ENCODE data around the gene LARGE1.

Gene LARGE1

GRCh38 chr22:33909911-33910310 is 10.4 kb downstream of the LARGE1 start:
- no peak for DNase-seq

GRCh38 chr22:33909075-33909458 is 11.2 kb downstream of the LARGE1 start:
- no peak for DNase-seq

- DNase-seq: no peak
These were observed 11.9 kb downstream of the LARGE1 start for GRCh38 chr22:33908171-33909074.

- no peak for DNase-seq
These were observed 13.3 kb downstream of the LARGE1 start for GRCh38 chr22:33906954-33907353.

- DNase-seq: no peak
These were observed 13.8 kb downstream of the LARGE1 start for GRCh38 chr22:33906475-33906874.

DNA sequence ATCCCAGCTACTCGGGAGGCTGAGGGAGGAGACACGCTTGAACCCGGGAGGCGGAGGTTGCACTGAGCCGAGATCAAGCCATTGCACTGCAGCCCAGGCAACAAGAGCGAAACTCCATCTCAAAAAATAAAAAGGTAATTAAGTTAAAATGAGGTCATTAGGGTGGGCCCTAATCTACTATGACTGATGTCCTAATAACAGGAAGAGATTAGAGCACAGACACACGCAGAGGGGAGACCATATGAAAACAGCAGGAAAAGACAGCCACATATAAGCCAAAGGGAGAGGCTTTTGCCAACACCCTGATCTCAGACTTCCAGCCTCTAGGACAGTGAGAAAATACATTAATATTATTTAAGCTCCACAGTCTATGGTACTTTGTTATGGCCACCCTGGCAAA is 17.3 kb downstream of the LARGE1 start:
- DNase-seq: no peak

GRCh38 chr22:33902073-33902472 is 18.2 kb downstream of the LARGE1 start:
- no peak for DNase-seq

- DNase-seq: no peak
These were observed 22.2 kb downstream of the LARGE1 start for GRCh38 chr22:33898121-33898520.

DNA sequence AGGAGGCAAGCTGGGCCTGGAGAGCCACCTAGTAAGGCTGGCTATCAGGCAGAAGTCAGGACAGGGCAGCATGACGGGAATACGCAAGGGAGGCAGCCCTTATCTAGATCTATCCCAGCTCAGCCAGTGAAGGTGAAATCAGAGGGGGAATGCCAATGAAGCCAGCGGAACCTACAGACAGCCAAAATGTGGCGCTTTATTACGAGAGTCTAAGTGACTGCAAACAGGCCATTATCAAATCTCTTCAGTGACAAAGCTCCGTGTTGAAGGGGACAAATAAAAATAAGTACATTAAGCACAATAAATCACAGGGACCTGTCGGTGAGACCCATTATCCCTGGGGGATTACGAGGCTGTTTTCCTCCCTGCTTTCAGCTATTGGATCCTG is 22.8 kb downstream of the LARGE1 start:
- no peak for DNase-seq

DNA sequence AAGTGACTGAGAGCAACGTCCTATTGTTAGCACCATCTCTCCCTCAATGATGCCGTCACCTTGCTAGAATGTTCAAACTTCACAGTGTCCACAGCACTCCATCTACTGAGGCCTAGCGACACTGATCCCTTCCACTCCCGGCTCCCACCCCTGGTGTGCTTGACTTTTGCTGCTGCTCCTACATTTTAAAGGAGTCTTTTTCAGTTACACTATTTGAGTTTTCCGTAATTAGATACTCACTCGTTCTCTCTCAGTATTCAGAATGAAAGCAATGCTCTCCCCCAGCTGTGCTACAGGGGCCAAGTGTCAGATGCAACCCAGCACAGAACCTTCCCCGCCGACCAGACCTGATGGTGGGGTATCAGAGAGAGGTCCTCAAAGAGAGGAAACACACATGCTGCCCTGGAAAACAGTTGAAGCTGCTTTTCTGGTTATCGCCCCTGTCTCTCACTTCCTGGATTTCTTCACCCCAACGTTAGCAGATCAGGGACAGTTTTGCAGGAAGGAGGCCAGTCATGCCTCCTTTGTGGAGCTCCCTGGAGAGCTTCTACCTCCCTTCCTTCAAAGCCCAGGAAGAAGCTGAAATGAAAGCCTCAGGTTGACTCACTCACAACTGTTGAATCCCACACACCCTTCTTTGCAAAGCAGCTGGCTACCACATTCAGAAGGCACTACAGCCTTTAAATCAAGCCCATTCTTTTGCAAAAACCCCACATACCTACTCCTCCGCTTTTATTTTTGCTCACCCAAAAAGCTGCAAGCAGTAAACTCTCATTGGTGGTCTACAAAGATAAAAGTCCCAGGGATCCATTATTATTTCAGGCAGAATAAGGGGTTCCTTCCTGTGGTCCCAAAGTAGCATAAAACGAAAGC is 23.5 kb downstream of the LARGE1 start:
- DNase-seq: no peak

DNA sequence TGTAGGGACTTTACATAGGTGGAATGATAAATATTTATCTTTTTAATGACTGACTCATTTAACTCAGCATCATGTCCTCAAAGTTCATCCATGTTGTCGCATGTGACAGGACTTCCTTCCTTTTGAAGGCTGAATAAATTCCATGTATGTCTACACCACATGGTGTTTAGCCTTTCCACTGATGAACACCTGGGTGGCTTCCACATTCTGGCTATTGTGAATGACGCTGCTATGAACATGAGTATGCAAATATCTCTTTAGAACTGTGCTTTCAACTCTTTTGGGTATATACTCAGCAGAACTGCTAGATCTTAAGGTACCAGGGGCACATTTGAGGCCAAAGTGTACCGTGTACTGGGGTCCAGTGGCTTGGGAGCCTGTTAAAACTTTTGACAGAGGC is 24.1 kb downstream of the LARGE1 start:
- no peak for DNase-seq

DNA sequence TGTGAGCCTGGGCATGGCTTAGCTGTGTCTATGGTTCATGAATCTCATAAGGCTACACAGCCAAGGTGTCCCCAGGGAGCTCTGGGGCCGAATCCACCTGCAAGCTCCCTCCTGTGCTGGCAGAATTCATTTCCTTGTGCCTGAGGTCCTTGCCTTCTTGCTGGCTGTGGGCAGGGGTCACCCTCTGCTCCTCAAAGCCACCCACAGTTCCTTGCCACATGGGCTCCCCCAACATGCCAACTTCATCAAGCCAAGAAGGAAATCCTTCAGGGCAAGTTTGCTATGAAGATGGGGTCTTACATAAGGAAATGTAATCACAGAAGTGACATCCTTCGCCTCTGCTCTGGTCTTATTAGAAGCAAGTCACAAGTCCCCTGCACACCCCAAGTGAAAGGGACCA is 24.8 kb downstream of the LARGE1 start:
- DNase-seq: no peak

DNA sequence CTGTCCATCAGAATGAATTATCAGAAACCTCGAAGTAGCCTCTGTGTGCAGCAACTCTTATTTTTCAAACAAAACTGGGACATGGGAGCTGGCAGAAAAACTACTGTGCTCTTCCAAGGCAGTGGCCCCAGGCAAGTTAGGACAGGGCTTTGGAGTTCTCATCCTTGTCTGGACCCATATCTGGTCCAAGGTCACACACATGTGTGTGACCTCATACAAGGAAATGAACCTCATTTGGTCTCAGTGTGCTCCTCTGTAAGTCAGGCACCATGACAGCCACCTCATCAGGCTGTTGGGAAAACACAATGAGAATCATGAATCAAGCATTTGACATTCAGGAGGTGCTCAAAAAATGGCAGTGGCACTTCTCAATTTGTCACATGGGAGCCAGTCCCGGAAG is 25.8 kb downstream of the LARGE1 start:
- DNase-seq: no peak

DNA sequence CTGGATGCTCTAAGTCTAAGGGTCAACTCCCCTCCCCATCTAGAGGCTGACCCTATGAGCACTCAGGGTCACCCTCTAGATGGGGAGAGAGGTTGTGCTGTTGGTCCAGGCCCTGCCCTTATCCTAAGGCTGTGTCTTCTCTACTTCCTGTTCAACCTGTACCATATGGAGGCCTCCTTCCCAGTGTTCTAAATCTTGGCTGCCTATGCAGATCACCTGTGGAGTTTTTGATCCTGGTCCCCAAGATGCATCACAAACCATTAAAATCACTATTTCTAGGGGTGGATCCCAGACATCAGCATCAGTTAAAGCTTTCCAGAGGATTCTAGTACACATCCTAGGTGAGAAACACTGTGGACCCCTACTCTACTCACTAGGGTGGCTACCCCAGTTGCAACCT is 26.2 kb downstream of the LARGE1 start:
- no peak for DNase-seq

GRCh38 chr22:33893512-33893911 is 26.8 kb downstream of the LARGE1 start:
- DNase-seq: no peak

DNA sequence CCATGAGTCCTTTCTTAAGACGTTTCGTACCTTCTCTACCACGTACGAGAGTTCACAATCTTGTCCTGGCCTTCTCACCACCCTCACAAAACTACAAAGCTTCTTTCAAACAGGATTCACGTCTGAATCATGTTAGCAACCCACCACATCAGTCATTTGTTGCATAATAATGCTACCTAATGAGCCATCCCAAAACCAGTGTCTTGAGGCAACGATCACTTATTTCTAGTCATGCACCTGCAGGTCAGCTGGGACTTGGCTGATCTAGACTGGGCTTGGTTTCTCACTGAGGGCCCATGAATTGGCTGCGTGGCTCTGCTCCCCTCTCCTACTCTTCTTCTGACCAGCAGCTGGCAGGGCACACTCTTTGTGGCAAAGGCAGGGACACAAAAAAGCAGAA is 28.3 kb downstream of the LARGE1 start:
- DNase-seq: no peak

DNA sequence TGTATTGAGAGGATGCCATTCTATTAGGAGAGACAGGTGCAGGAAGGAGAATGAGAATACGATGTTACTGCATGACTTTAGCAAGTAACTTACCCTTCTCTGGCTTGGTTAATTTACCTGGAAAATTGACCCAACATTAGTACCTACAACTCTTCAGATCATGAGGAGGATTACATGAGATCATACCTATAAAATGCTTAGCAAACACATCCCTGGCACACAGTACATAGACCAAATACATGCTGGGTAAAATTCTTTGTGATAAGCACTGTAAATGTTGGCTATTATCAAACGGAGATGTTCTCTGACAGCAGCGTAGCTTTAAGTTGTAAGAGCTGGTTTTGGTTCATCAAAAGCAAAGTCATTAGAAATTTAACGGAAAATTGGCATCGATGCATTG is 28.8 kb downstream of the LARGE1 start:
- DNase-seq: no peak

GRCh38 chr22:33889748-33890147 is 30.5 kb downstream of the LARGE1 start:
- no peak for DNase-seq

- no peak for DNase-seq
These were observed 31.5 kb downstream of the LARGE1 start for GRCh38 chr22:33888821-33889220.

- DNase-seq: no peak
These were observed 33.1 kb downstream of the LARGE1 start for GRCh38 chr22:33887173-33887572.

DNA sequence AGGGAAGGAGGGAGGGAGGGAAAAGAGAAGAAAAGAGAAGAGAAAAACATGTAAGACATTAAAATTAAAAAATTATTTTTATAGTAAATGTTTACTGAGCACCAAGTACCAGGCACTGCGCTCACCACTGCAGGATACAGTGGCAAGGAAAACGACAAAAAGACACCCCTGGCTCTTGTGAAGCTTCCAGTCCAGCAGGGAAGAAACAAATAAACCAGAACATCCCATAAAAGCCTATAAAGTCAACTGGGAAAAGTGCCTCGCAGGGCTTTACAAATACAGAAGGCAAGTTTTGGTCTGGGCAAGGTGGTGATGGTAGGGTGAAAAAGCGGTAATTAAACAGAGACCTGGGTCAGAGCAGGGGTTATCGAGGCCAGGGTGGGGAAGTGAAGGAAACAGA is 33.6 kb downstream of the LARGE1 start:
- no peak for DNase-seq

GRCh38 chr22:33884829-33885228 is 35.4 kb downstream of the LARGE1 start:
- DNase-seq: no peak

DNA sequence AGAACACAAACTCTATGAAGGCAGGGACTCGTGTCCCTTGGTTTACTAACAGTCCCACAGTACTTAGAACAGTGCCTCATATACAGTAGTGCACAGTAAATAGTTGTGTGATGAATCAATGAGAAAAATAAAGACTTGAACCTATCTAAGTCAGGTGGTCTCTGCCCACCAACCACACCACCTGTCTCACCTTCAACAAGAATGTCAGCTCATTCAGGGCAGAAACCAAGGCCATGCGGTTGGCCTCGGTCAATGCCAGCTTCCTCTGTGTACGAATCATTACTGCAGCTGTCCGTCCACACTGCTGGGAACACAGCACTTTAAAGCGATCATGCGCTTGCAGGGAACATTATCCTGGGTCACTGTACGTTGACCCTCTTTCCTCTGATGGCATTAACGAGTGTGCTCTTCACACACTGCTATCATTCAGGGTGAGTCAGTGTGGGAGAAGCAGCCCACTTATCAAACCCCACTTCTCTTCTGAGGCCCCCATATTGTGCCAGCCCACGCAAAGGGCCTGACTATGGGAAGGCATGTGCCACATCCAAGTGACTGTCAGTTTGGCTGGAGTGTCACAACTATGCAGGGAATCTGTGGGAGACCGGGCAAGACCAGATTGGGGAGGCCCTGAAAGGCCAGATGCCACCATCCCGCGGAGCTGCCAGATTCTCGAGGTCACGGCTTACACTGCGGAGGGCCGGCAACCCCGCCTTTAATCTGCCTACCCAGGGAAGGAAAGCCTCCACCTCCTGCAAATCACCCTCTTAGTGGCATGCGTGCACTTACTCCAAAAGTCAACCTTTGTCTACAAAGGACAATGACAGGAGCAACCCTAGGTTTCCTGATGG is 36.1 kb downstream of the LARGE1 start:
- no peak for DNase-seq
